ENCODE measurements around the gene BBS9.

Gene BBS9

GRCh38 chr7:33114976-33115375 is 14.4 kb upstream of the BBS9 start:
- no peak overlapping the region for H3K4me2 ChIP-seq (ENCODE audit: low read depth, low read length, poor library complexity, severe bottlenecking)
- no peak overlapping the region for H3K4me3 ChIP-seq (ENCODE audit: insufficient read depth, low read length, poor library complexity, severe bottlenecking)
- no peaks in the 10 kb centered on the region for H3K9me2 ChIP-seq (replicated peaks; ENCODE audit: insufficient read depth, low read length)
- H3K9me3 ChIP-seq (ENCODE audit: insufficient read depth, low read length), result no peaks in the 10 kb centered on the region; the same call in 1 of the 2 replicates
- no peak overlapping the region for H2AFZ ChIP-seq (ENCODE audit: low read depth, low read length, severe bottlenecking)
- H3F3A ChIP-seq (ENCODE audit: insufficient read depth), result no peaks in the 10 kb centered on the region
- no peaks in the 10 kb centered on the region for H4K20me1 ChIP-seq (ENCODE audit: low read depth, low read length)
- H3K27me3 ChIP-seq (ENCODE audit: low read length), result no peaks in the 10 kb centered on the region
- H3K9ac ChIP-seq (ENCODE audit: low read length), result no peak overlapping the region
- no peaks in the 10 kb centered on the region for H3K79me2 ChIP-seq (ENCODE audit: insufficient read depth, low read length)
- no peaks in the 10 kb centered on the region for H3K36me3 ChIP-seq (ENCODE audit: low read length)
- TF ChIP-seq CTCF (IDR thresholded peaks at IDR 0.05; ENCODE audit: insufficient read depth, low read length, poor library complexity, severe bottlenecking) (no peak), EZH2phosphoT487 (conservative IDR thresholded peaks at IDR 0.05; ENCODE audit: low read length) (no peak)
- H3K27ac ChIP-seq (ENCODE audit: low read depth, low read length), result no peak overlapping the region

GRCh38 chr7:33118383-33118782 is 11.0 kb upstream of the BBS9 start:
- no peaks in the 10 kb centered on the region for H3K36me3 ChIP-seq (ENCODE audit: low read length)
- no peaks in the 10 kb centered on the region; the same call in 1 of the 2 replicates for H3K27me3 ChIP-seq (ENCODE audit: low read length)
- no peaks in the 10 kb centered on the region for H3K9me2 ChIP-seq (replicated peaks; ENCODE audit: insufficient read depth, low read length)
- no peak overlapping the region for H3K9ac ChIP-seq (ENCODE audit: low read length)
- H3K4me2 ChIP-seq (ENCODE audit: low read depth, low read length, poor library complexity, severe bottlenecking), result no peak overlapping the region
- H3K9me3 ChIP-seq (ENCODE audit: insufficient read depth, low read length), result no peaks in the 10 kb centered on the region; the same call in 1 of the 2 replicates
- no peak overlapping the region for H2AFZ ChIP-seq (ENCODE audit: low read depth, low read length, severe bottlenecking)
- no peak overlapping the region for H3K4me3 ChIP-seq (ENCODE audit: insufficient read depth, low read length, poor library complexity, severe bottlenecking)
- H3K27ac ChIP-seq (ENCODE audit: low read depth, low read length), result no peak overlapping the region
- H4K20me1 ChIP-seq (ENCODE audit: low read depth, low read length), result no peaks in the 10 kb centered on the region
- TF ChIP-seq EZH2phosphoT487 (conservative IDR thresholded peaks at IDR 0.05; ENCODE audit: low read length) (no peak), CTCF (IDR thresholded peaks at IDR 0.05; ENCODE audit: insufficient read depth, low read length, poor library complexity, severe bottlenecking) (no peak)
- H3F3A ChIP-seq (ENCODE audit: insufficient read depth), result no peaks in the 10 kb centered on the region
- no peaks in the 10 kb centered on the region for H3K79me2 ChIP-seq (ENCODE audit: insufficient read depth, low read length)

- no peak for TF ChIP-seq EZH2phosphoT487 (conservative IDR thresholded peaks at IDR 0.05; ENCODE audit: low read length)
- no peak for TF ChIP-seq CTCF (IDR thresholded peaks at IDR 0.05; ENCODE audit: insufficient read depth, low read length, poor library complexity, severe bottlenecking)
- Histone ChIP-seq H3K79me2 (ENCODE audit: insufficient read depth, low read length) (no peaks in the 10 kb centered on the region), H3K9ac (ENCODE audit: low read length) (no peak overlapping the region), H2AFZ (ENCODE audit: low read depth, low read length, severe bottlenecking) (no peak overlapping the region), H3K4me3 (ENCODE audit: insufficient read depth, low read length, poor library complexity, severe bottlenecking) (no peak overlapping the region), H3K9me3 (ENCODE audit: insufficient read depth, low read length) (no peaks in the 10 kb centered on the region), H3K9me2 (replicated peaks; ENCODE audit: insufficient read depth, low read length) (no peaks in the 10 kb centered on the region), H3F3A (ENCODE audit: insufficient read depth) (no peaks in the 10 kb centered on the region), H4K20me1 (ENCODE audit: low read depth, low read length) (no peaks in the 10 kb centered on the region), H3K36me3 (ENCODE audit: low read length) (no peaks in the 10 kb centered on the region), H3K4me2 (ENCODE audit: low read depth, low read length, poor library complexity, severe bottlenecking) (no peak overlapping the region), H3K27me3 (ENCODE audit: low read length) (no peaks in the 10 kb centered on the region), H3K27ac (ENCODE audit: low read depth, low read length) (no peak overlapping the region)
Measured at GRCh38 chr7:33127085-33127484, 2.3 kb upstream of the BBS9 start.

All from SU-DHL-6 (cell line).